Measurements from ENCODE around the gene RCL1.

RCL1 gene

DNA sequence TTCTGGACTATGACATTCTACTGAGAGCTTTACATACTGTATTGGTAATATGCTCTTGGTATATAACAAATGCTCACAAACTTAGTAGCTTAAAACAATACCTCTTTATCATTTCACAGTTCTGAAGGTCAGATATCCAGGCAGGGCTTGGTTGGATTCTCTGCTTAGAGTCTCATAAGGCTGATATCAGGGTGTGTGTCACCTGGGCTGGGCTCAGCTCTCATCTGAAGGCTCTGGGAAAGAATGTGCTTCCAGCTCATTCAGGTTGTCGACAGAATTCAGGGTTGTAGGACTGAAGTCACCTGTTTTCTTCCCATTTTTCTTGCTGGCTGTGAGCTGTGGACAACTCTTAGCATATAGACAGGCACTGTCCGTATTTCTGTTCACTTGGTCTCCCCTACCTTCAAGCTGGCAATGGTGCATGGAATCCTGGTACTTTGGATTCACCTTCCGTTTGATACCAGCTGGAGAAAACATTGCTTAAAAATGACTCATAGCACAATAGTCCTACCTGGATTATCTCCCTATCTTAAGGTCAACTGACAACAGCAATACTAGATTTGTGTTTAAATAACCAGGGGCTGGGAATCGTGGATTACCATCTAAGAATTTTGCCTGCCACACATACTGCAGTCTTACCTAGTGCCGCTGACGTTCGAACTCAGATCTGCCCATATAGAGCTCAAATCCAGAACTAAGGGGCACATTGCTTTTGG is 69.2 kb downstream of the RCL1 start:
- TF ChIP-seq EZH2phosphoT487 (IDR thresholded peaks at IDR 0.05; ENCODE audit: low read depth) = no peak
- TF ChIP-seq, protein P1, sequence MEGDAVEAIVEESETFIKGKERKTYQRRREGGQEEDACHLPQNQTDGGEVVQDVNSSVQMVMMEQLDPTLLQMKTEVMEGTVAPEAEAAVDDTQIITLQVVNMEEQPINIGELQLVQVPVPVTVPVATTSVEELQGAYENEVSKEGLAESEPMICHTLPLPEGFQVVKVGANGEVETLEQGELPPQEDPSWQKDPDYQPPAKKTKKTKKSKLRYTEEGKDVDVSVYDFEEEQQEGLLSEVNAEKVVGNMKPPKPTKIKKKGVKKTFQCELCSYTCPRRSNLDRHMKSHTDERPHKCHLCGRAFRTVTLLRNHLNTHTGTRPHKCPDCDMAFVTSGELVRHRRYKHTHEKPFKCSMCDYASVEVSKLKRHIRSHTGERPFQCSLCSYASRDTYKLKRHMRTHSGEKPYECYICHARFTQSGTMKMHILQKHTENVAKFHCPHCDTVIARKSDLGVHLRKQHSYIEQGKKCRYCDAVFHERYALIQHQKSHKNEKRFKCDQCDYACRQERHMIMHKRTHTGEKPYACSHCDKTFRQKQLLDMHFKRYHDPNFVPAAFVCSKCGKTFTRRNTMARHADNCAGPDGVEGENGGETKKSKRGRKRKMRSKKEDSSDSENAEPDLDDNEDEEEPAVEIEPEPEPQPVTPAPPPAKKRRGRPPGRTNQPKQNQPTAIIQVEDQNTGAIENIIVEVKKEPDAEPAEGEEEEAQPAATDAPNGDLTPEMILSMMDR (IDR thresholded peaks at IDR 0.05; ENCODE audit: low read depth, low read length) = no peak
- no peaks in the 10 kb centered on the region for H4K20me1 ChIP-seq (ENCODE audit: insufficient read depth, low read length)
- H3K79me2 ChIP-seq (ENCODE audit: low read length) = no peaks in the 10 kb centered on the region
- no peak overlapping the region for H3K4me2 ChIP-seq (ENCODE audit: low read length)
- no peak overlapping the region for H3K9ac ChIP-seq (ENCODE audit: low read length)
- no peaks in the 10 kb centered on the region for H3K9me3 ChIP-seq (ENCODE audit: insufficient read depth, low read length)
- no peak overlapping the region for H3K4me3 ChIP-seq (ENCODE audit: low read length)
- no peak overlapping the region for H3K27ac ChIP-seq (ENCODE audit: low read length)
- no peaks in the 10 kb centered on the region for H3K27me3 ChIP-seq (ENCODE audit: low read depth, low read length)
- H3K4me1 ChIP-seq (ENCODE audit: low read length) = no peaks in the 10 kb centered on the region
- no peak overlapping the region for H2AFZ ChIP-seq (ENCODE audit: low read depth, low read length)
- H3K36me3 ChIP-seq (replicated peaks; ENCODE audit: low read depth, low read length) = peaks cover 21% of the 10 kb centered on the region

DNA sequence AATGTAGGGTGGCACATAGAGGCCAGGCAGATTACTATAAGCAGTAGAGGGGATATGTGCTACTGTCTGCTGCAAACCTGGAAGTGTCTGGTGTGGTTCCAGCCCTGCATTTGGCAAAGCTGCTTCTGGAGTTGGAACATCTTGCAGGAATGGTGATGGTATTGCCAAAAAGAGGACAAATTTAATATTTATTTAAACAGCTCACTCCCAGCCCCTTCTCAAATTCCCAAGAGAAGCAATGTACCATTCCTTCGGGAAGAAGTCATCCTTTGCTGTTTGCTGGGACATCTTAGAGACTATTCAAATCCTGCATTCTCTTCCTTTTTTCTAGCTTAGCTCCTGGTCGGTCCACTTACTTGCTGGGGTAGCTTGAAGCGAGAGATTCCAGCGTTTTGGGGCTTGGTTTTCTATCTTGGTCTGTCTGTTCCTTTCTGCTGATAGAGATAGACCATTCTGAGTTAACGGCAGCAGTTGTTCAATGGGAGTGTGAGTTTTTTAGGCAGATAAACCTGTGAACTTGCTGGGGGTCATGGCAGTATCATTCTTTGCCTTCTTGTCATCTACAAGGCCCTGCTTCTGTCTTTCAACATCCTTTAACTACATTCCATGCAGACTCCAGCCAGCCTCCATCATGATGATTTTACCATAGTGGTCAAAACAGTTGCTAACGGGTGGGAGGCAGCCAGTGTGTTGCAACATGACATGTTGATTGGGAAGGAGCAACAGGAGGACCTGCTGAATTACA is 69.9 kb downstream of the RCL1 start:
- Histone ChIP-seq H3K4me3 (ENCODE audit: low read length) (no peak overlapping the region), H3K4me1 (ENCODE audit: low read length) (no peaks in the 10 kb centered on the region), H3K27ac (ENCODE audit: low read length) (no peak overlapping the region), H3K9me3 (ENCODE audit: insufficient read depth, low read length) (no peaks in the 10 kb centered on the region), H4K20me1 (ENCODE audit: insufficient read depth, low read length) (no peaks in the 10 kb centered on the region), H3K79me2 (ENCODE audit: low read length) (no peaks in the 10 kb centered on the region), H3K9ac (ENCODE audit: low read length) (no peak overlapping the region), H3K4me2 (ENCODE audit: low read length) (no peak overlapping the region), H2AFZ (ENCODE audit: low read depth, low read length) (no peak overlapping the region), H3K36me3 (replicated peaks; ENCODE audit: low read depth, low read length) (peaks cover 21% of the 10 kb centered on the region), H3K27me3 (ENCODE audit: low read depth, low read length) (no peaks in the 10 kb centered on the region)
- TF ChIP-seq, protein P1 (IDR thresholded peaks at IDR 0.05; ENCODE audit: low read depth, low read length) = no peak
- no peak for TF ChIP-seq EZH2phosphoT487 (IDR thresholded peaks at IDR 0.05; ENCODE audit: low read depth)

DNA sequence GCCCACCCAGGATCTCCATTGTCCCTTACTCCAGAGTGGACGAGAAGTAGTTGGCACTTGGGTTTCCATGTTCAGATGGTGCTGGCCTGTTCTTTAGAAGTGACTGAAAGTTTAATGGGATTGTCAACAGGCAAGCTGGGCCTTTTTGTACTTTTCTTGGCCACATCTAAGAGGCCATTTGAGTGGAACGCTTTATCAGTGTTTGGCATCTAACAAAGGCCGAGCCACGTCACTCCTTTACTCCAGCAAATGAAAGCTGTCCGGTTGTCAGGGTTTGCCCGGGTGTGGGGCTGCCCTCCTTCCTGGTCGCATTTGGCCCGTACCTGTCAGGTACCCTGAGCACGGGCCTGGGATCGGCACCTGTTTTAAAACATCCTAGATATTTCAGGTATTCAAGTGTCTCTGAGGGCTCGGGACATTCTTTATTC is 71.5 kb downstream of the RCL1 start:
- TF ChIP-seq, protein P1 (IDR thresholded peaks at IDR 0.05; ENCODE audit: low read depth, low read length) = no peak
- TF ChIP-seq EZH2phosphoT487 (IDR thresholded peaks at IDR 0.05; ENCODE audit: low read depth) = no peak
- Histone ChIP-seq H3K27ac (ENCODE audit: low read length) (no peak overlapping the region), H2AFZ (ENCODE audit: low read depth, low read length) (no peak overlapping the region), H3K4me1 (ENCODE audit: low read length) (no peaks in the 10 kb centered on the region), H3K4me3 (ENCODE audit: low read length) (no peak overlapping the region), H3K9me3 (ENCODE audit: insufficient read depth, low read length) (no peaks in the 10 kb centered on the region), H3K36me3 (replicated peaks; ENCODE audit: low read depth, low read length) (peaks cover 17% of the 10 kb centered on the region), H3K27me3 (ENCODE audit: low read depth, low read length) (no peaks in the 10 kb centered on the region), H3K9ac (ENCODE audit: low read length) (no peak overlapping the region), H3K4me2 (ENCODE audit: low read length) (no peak overlapping the region), H3K79me2 (ENCODE audit: low read length) (no peaks in the 10 kb centered on the region), H4K20me1 (ENCODE audit: insufficient read depth, low read length) (no peaks in the 10 kb centered on the region)

DNA sequence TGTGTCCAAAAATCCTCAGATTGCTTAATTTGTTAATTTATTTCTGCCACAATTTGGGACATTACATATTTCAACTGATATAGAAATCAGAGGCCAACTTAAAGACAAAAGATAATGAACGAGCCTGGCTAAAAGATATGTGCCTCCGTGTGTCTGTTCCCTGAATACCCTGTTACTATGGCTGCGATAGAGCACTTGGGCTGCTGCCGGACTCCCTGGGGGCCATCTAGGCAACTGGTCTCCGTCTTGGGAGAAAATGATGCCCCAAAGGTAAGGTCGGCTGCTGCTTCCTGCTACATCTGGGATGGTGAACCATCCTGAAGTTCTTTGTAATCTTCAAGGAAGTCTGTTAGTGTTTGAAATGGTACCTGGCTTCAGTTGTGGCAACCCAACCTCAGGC is 72.0 kb downstream of the RCL1 start:
- no peaks in the 10 kb centered on the region for H3K27me3 ChIP-seq (ENCODE audit: low read depth, low read length)

More for the DNA sequence above, 72.0 kb downstream of the RCL1 start:
- H3K4me1 ChIP-seq (ENCODE audit: low read length) = no peaks in the 10 kb centered on the region
- H3K4me3 ChIP-seq (ENCODE audit: low read length) = no peak overlapping the region
- H3K9me3 ChIP-seq (ENCODE audit: insufficient read depth, low read length) = no peaks in the 10 kb centered on the region
- no peaks in the 10 kb centered on the region for H3K79me2 ChIP-seq (ENCODE audit: low read length)
- no peak overlapping the region for H3K27ac ChIP-seq (ENCODE audit: low read length)
- no peak overlapping the region for H3K4me2 ChIP-seq (ENCODE audit: low read length)
- no peak overlapping the region for H3K9ac ChIP-seq (ENCODE audit: low read length)
- H4K20me1 ChIP-seq (ENCODE audit: insufficient read depth, low read length) = no peaks in the 10 kb centered on the region
- peaks cover 15% of the 10 kb centered on the region for H3K36me3 ChIP-seq (replicated peaks; ENCODE audit: low read depth, low read length)
- TF ChIP-seq, protein P1 (IDR thresholded peaks at IDR 0.05; ENCODE audit: low read depth, low read length) = no peak
- TF ChIP-seq EZH2phosphoT487 (IDR thresholded peaks at IDR 0.05; ENCODE audit: low read depth) = no peak
- H2AFZ ChIP-seq (ENCODE audit: low read depth, low read length) = no peak overlapping the region
